GM12874 (cell line): ENCODE results near the gene SCUBE3.

ENCODE experiments used
- TF ChIP-seq, protein P1 (sequence below): IDR thresholded peaks from 2 replicates; pipeline ENCODE4 v1.5.1; 2011; ENCODE audit warnings: low read depth, mild to moderate bottlenecking, control low read depth, low read length, moderate library complexity; ENCODE audit not compliant: insufficient read depth

The SCUBE3 gene

DNA sequence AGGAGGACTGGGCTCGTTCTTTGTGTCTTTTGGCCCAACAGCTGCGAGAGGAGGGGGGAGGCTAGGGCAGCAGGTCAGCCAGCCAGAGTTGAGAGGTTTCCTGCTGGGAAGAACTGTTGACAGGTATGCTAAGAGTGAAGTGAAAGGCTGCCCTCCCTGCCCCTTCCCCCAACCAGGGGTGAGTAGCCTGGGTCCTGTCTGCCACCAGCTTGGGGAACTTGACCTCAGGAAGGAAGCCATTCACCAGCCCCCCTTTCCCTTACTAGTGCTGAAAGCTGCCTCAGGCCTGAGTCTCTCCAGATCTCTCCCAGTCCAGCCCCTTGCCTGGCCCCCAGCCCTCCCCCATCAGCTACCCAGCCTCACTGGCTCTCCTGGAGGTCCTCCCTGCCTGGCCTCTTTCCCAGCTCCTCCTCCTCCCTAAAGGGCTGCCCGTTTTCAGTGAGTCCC lies 25.1 kb downstream of the SCUBE3 start:
- TF ChIP-seq, protein P1, sequence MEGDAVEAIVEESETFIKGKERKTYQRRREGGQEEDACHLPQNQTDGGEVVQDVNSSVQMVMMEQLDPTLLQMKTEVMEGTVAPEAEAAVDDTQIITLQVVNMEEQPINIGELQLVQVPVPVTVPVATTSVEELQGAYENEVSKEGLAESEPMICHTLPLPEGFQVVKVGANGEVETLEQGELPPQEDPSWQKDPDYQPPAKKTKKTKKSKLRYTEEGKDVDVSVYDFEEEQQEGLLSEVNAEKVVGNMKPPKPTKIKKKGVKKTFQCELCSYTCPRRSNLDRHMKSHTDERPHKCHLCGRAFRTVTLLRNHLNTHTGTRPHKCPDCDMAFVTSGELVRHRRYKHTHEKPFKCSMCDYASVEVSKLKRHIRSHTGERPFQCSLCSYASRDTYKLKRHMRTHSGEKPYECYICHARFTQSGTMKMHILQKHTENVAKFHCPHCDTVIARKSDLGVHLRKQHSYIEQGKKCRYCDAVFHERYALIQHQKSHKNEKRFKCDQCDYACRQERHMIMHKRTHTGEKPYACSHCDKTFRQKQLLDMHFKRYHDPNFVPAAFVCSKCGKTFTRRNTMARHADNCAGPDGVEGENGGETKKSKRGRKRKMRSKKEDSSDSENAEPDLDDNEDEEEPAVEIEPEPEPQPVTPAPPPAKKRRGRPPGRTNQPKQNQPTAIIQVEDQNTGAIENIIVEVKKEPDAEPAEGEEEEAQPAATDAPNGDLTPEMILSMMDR: no peak

DNA sequence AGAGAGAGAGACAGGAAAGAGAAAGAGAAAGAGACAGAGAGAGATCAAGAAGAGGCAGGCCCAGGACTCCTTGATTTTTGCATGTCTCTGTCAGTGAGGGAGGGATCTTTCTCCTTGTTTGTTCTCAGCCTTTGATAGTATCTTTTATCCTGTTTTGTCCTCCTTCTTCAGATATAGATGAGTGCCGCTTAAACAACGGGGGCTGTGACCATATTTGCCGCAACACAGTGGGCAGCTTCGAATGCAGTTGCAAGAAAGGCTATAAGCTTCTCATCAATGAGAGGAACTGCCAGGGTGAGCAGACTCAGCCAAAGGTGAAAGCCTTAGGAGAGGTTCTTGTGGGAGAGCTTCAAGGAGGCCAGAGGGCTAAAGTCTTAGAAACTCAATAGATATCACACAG lies 25.8 kb downstream of the SCUBE3 start:
- TF ChIP-seq, protein P1: no peak

DNA sequence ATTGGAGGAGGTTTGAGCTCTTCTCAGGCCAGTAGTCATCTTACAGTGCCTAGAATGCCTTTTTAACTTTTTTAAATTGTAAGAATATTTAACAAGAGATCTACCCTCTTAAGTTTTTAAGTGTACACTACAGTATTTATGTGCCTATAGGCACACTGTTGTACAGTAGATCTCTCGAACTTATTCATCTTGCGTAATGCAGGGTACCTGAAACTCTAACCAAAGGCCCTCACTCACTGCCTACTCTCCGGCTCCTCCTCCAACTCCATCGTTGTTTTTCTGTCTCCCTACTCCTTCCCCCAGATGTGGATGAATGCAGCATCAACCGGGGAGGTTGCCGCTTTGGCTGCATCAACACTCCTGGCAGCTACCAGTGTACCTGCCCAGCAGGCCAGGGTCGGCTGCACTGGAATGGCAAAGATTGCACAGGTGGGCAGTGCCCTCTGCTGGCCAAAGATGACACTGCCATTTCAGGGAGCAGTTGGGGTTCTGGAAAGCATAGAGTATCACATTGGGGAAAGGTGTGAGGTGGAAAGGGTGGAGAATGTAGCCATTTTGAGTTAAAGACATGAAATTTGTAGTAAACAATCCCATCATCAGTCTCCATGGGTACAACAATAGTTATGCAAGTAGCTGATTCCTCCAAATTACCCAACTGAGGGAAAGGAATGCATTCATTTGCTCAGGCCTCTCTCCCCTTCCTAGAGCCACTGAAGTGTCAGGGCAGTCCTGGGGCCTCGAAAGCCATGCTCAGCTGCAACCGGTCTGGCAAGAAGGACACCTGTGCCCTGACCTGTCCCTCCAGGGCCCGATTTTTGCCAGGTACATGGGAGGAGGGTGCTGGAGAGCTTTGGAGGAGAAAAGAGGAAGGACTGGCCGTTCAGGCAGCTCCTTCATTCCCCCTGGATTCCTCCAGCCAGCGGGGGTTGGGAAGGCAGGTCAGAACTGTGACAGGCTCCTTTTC lies 27.4 kb downstream of the SCUBE3 start:
- TF ChIP-seq, protein P1: peak; percentile 94

DNA sequence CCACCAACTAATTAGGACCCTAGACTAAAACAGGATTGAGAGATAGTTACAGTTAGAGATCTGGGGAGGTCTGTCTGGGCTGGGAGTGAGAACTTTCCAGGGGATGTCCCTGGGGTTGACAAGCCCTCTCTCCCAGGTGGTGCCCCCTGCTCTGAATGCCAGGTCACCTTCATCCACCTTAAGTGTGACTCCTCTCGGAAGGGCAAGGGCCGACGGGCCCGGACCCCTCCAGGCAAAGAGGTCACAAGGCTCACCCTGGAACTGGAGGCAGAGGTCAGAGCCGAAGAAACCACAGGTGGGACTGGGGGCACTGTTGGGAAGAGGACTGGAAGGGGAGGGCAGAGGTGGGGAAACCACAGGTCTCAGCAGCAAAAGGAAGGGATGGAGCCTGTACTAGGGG lies 28.7 kb downstream of the SCUBE3 start:
- TF ChIP-seq, protein P1: no peak

DNA sequence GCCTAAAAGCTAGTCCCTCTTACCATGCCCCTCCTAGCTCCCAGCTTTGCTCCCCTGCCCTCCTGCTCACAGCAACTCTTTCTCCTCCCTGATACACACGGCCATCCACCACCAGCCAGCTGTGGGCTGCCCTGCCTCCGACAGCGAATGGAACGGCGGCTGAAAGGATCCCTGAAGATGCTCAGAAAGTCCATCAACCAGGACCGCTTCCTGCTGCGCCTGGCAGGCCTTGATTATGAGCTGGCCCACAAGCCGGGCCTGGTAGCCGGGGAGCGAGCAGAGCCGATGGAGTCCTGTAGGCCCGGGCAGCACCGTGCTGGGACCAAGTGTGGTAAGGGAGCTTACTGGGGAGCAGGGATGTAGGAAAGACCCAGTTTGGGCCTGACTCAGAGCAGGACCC lies 29.1 kb downstream of the SCUBE3 start:
- TF ChIP-seq, protein P1: no peak

- TF ChIP-seq, protein P1: no peak
Observed at GRCh38 chr6:35243386-35243958, 29.7 kb downstream of the SCUBE3 start.

- TF ChIP-seq, protein P1: no peak
Observed at GRCh38 chr6:35244551-35244950, 30.8 kb downstream of the SCUBE3 start.
